GM08714 (cell line): ENCODE data around the gene CLASP1.
"Not testable (repeated sequence)": the region's sequence is repeated elsewhere in the genome, so short reads cannot be mapped to it uniquely, and the experiment has no call there.

ENCODE experiments used
- H3K4me3 ChIP-seq: fragments of 200-500 bp; sonication (Bioruptor generic); 2 replicates; pipeline ENCODE4 v1.5.1; 2014; ENCODE audit warnings: mild to moderate bottlenecking, low read length, inconsistent platforms
- ZNF274 ChIP-seq: IDR thresholded peaks from 2 replicates; pipeline ENCODE4 v1.6.1; 2012; ENCODE audit warnings: mild to moderate bottlenecking, low read depth, low read length

CLASP1 gene

GRCh38 chr2:121459291-121459690 lies 190.0 kb downstream of the CLASP1 start:
- no peak for TF ChIP-seq ZNF274
- no peak overlapping the region for H3K4me3 ChIP-seq

GRCh38 chr2:121456325-121456724 lies 192.9 kb downstream of the CLASP1 start:
- no peak for TF ChIP-seq ZNF274

GRCh38 chr2:121455446-121455845 lies 193.8 kb downstream of the CLASP1 start:
- no peak for TF ChIP-seq ZNF274

More at GRCh38 chr2:121456325-121456724, 192.9 kb downstream of the CLASP1 start:
- H3K4me3 ChIP-seq, result no peak overlapping the region

GRCh38 chr2:121454549-121455090 lies 194.6 kb downstream of the CLASP1 start:
- TF ChIP-seq ZNF274, result no peak

More at GRCh38 chr2:121455446-121455845, 193.8 kb downstream of the CLASP1 start:
- no peak overlapping the region for H3K4me3 ChIP-seq

GRCh38 chr2:121451398-121451797 lies 197.9 kb downstream of the CLASP1 start:
- H3K4me3 ChIP-seq, result no peak overlapping the region
- TF ChIP-seq ZNF274, result no peak

More at GRCh38 chr2:121454549-121455090, 194.6 kb downstream of the CLASP1 start:
- no peak overlapping the region for H3K4me3 ChIP-seq

GRCh38 chr2:121450301-121450700 lies 199.0 kb downstream of the CLASP1 start:
- TF ChIP-seq ZNF274, result no peak
- no peak overlapping the region for H3K4me3 ChIP-seq

- no peak for TF ChIP-seq ZNF274
- H3K4me3 ChIP-seq, result no peak overlapping the region
Measured at GRCh38 chr2:121446647-121447241, 202.5 kb downstream of the CLASP1 start.

- H3K4me3 ChIP-seq, result no peak overlapping the region
- no peak for TF ChIP-seq ZNF274
Measured at GRCh38 chr2:121442889-121443288, 206.4 kb downstream of the CLASP1 start.

- not testable (repeated sequence) for H3K4me3 ChIP-seq
Measured at GRCh38 chr2:121438290-121438689, 211.0 kb downstream of the CLASP1 start.

GRCh38 chr2:121436918-121437317 lies 212.3 kb downstream of the CLASP1 start:
- no peak for TF ChIP-seq ZNF274
- no peak overlapping the region for H3K4me3 ChIP-seq

- TF ChIP-seq ZNF274, result no peak
- no peak overlapping the region for H3K4me3 ChIP-seq
Measured at GRCh38 chr2:121435790-121436189, 213.5 kb downstream of the CLASP1 start.

- H3K4me3 ChIP-seq, result no peak overlapping the region
- no peak for TF ChIP-seq ZNF274
Measured at GRCh38 chr2:121431214-121431613, 218.0 kb downstream of the CLASP1 start.

GRCh38 chr2:121429927-121430520 lies 219.2 kb downstream of the CLASP1 start:
- TF ChIP-seq ZNF274, result no peak
- no peak overlapping the region for H3K4me3 ChIP-seq

- TF ChIP-seq ZNF274, result no peak
- no peak overlapping the region for H3K4me3 ChIP-seq
Measured at GRCh38 chr2:121429119-121429903, 220.0 kb downstream of the CLASP1 start.
